ENCODE data around the gene PHETA1.

DNA sequence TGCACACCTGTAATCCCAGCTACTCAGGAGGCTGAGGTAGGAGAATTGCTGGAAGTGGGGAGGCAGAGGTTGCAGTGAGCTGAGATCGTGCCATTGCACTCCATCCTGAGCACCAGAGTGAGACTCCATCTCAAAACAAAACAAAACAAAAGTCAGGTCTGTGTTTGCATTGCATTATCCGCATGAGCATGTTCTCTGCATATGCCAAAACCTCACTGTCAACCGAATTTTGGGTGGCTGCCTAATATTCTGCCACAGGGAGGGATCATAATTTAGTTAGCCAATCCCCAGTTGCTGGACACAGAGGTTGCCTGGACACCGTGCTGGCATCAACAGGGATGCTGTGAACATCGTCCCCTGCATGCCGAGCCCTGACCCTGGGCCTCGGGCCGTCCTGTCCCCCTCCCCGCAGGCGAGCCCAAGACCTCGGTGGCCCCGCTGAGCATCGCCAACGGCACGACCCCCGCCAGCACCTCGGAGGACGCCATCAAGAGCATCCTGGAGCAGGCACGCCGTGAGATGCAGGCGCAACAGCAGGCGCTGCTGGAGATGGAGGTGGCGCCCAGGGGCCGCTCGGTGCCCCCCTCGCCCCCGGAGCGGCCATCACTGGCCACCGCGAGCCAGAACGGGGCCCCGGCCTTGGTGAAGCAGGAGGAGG, 49.2 kb downstream of the PHETA1 start:
- TF ChIP-seq, protein P1, sequence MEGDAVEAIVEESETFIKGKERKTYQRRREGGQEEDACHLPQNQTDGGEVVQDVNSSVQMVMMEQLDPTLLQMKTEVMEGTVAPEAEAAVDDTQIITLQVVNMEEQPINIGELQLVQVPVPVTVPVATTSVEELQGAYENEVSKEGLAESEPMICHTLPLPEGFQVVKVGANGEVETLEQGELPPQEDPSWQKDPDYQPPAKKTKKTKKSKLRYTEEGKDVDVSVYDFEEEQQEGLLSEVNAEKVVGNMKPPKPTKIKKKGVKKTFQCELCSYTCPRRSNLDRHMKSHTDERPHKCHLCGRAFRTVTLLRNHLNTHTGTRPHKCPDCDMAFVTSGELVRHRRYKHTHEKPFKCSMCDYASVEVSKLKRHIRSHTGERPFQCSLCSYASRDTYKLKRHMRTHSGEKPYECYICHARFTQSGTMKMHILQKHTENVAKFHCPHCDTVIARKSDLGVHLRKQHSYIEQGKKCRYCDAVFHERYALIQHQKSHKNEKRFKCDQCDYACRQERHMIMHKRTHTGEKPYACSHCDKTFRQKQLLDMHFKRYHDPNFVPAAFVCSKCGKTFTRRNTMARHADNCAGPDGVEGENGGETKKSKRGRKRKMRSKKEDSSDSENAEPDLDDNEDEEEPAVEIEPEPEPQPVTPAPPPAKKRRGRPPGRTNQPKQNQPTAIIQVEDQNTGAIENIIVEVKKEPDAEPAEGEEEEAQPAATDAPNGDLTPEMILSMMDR (IDR thresholded peaks at IDR 0.05): no peak
- TF ChIP-seq POLR2A (IDR thresholded peaks at IDR 0.05): no peak
